D341Med (cell line): Measurements from ENCODE around the gene TMEM203.

Experiments used
- DNase-seq: peaks from one replicate; pipeline ENCODE4 v3.0.0; 2012; ENCODE audit warnings: low spot score

Gene TMEM203

GRCh38 chr9:137217276-137218211, 12.1 kb upstream of the TMEM203 start:
- DNase-seq = no peak

GRCh38 chr9:137216188-137216965, 10.9 kb upstream of the TMEM203 start:
- DNase-seq = no peak

GRCh38 chr9:137215196-137215986, 9.9 kb upstream of the TMEM203 start:
- no peak for DNase-seq

GRCh38 chr9:137214620-137215019, 9.2 kb upstream of the TMEM203 start:
- DNase-seq = no peak

- DNase-seq = no peak
Observed at GRCh38 chr9:137213160-137214060, 8.0 kb upstream of the TMEM203 start.

GRCh38 chr9:137212520-137212919, 7.1 kb upstream of the TMEM203 start:
- DNase-seq = no peak

- no peak for DNase-seq
Observed at GRCh38 chr9:137211532-137211931, 6.1 kb upstream of the TMEM203 start.

GRCh38 chr9:137206602-137207001, 1.2 kb upstream of the TMEM203 start:
- no peak for DNase-seq

- DNase-seq = no peak
Observed at GRCh38 chr9:137204731-137205125, 720 bp downstream of the TMEM203 start.

- no peak for DNase-seq
Observed at GRCh38 chr9:137202966-137203365, 2.5 kb downstream of the TMEM203 start.

GRCh38 chr9:137201205-137201868, 4.1 kb downstream of the TMEM203 start:
- no peak for DNase-seq

GRCh38 chr9:137200311-137201204, 4.9 kb downstream of the TMEM203 start, which contains the start of gene TPRN:
TSS of gene TPRN (minus strand) at chr9:137200741. CDS start at chr9:137200711, 30 bp downstream.
- DNase-seq = peak; percentile 99

GRCh38 chr9:137199411-137200121, 5.9 kb downstream of the TMEM203 start:
- no peak for DNase-seq

- no peak for DNase-seq
Observed at GRCh38 chr9:137198902-137199283, 6.6 kb downstream of the TMEM203 start.

- no peak for DNase-seq
Observed at GRCh38 chr9:137198051-137198901, 7.2 kb downstream of the TMEM203 start.

- DNase-seq = peak; percentile 70
Observed at GRCh38 chr9:137195525-137196220, 9.8 kb downstream of the TMEM203 start.

GRCh38 chr9:137194909-137195308, 10.5 kb downstream of the TMEM203 start:
- DNase-seq = no peak
